Thoracic aorta (tissue), 2 donors: ENCODE data around the gene TEX261. TPM values are rescaled to one million over a fixed set of nuclear protein-coding genes. Genes with fewer than 3 reads are reported as not detected.
"Not testable (repeated sequence)": the region's sequence is repeated elsewhere in the genome, so short reads cannot be mapped to it uniquely, and the experiment has no call there.

Source experiments
- ATAC-seq: fragments of 150-250 bp; one replicate; pipeline ENCODE4 v1.8.0; 2017; ENCODE audit warnings: low read depth; ENCODE audit not compliant: insufficient number of reproducible peaks, low FRiP score
- DNase-seq: peaks from one replicate; pipeline ENCODE4 v3.0.0-alpha.2; 2020; ENCODE audit warnings: low spot score
- H3K27ac ChIP-seq, 2 donors: fragments of 200-600 bp; sonication (generic); 1 replicate in 1 of 2; 2 replicates in 1 of 2; pipeline ENCODE4 v1.5.1; 2016; ENCODE audit warnings: mild to moderate bottlenecking in 2 of 2, moderate library complexity in 2 of 2
- H3K27me3 ChIP-seq: fragments of 200-600 bp; sonication (generic); replicated peaks from 2 replicates; pipeline ENCODE4 v1.6.0; 2016; ENCODE audit warnings: mild to moderate bottlenecking; ENCODE audit not compliant: insufficient read depth
- H3K36me3 ChIP-seq: fragments of 200-600 bp; sonication (generic); one replicate; pipeline ENCODE4 v1.5.1; 2016
- H3K4me1 ChIP-seq, 2 donors: fragments of 200-600 bp; sonication (generic); 1 replicate in 1 of 2; 2 replicates in 1 of 2; pipeline versions ENCODE4 v1.5.1 to v1.6.0; 2016; ENCODE audit warnings: low read depth in 2 of 2, mild to moderate bottlenecking in 1 of 2; ENCODE audit not compliant: control insufficient read depth in 1 of 2
- H3K4me3 ChIP-seq: fragments of 200-600 bp; sonication (generic); 2 replicates; pipeline ENCODE4 v1.5.1; 2016; ENCODE audit warnings: mild to moderate bottlenecking
- H3K9me3 ChIP-seq: fragments of 200-600 bp; sonication (generic); 2 replicates; pipeline ENCODE4 v1.5.1; 2016
- CTCF ChIP-seq: fragments of 200-600 bp; sonication (generic); IDR thresholded peaks from one replicate; pipeline ENCODE4 v1.5.1; 2019; ENCODE audit warnings: antibody characterized with exemption
- total RNA-seq, 2 donors: library from RNA; depleted of rRNA; stranded (reverse); fragments of >200 nt; gene quantifications; one replicate each; pipeline versions ENCODE4 v1.1.0 to v1.2.3, GENCODE V29; 2016

The TEX261 gene
- total RNA-seq, 2 donors from 2014 or later, result 35.9 to 45.1 TPM

- H3K9me3 ChIP-seq, result no peaks in the 10 kb centered on the region
- H3K4me1 ChIP-seq, result peaks cover 0 to 7% of the 10 kb centered on the region in 2 donors
- no peak for TF ChIP-seq CTCF
- H3K36me3 ChIP-seq, result no peaks in the 10 kb centered on the region
- no peak overlapping the region for H3K27ac ChIP-seq
- ATAC-seq, result no peak
- no peak overlapping the region for H3K4me3 ChIP-seq
- no peaks in the 10 kb centered on the region for H3K27me3 ChIP-seq
- DNase-seq, result no peak
These were observed 6.9 kb upstream of the TEX261 start for GRCh38 chr2:71001592-71001927.

GRCh38 chr2:71000780-71001591, 6.3 kb upstream of the TEX261 start:
- DNase-seq, result no peak
- TF ChIP-seq CTCF, result peak; percentile 93
- peaks cover 0 to 7% of the 10 kb centered on the region in 2 donors for H3K4me1 ChIP-seq
- H3K9me3 ChIP-seq, result no peaks in the 10 kb centered on the region
- peak overlapping the region; percentile 48 for H3K4me3 ChIP-seq
- no peaks in the 10 kb centered on the region for H3K36me3 ChIP-seq
- ATAC-seq, result no peak
- no peaks in the 10 kb centered on the region for H3K27me3 ChIP-seq
- H3K27ac ChIP-seq, result no peak overlapping the region

GRCh38 chr2:70999931-71000330, 5.3 kb upstream of the TEX261 start:
- not testable (repeated sequence) for H3K27ac ChIP-seq, DNase-seq, H3K4me3 ChIP-seq, ATAC-seq, H3K36me3 ChIP-seq, H3K9me3 ChIP-seq, H3K27me3 ChIP-seq
- H3K4me1 ChIP-seq, result peaks cover 0 to 15% of the 10 kb centered on the region in 2 donors

- TF ChIP-seq CTCF, result no peak
- no peaks in the 10 kb centered on the region for H3K9me3 ChIP-seq
- no peak overlapping the region for H3K4me3 ChIP-seq
- no peak for ATAC-seq
- no peak for DNase-seq
- H3K36me3 ChIP-seq, result no peaks in the 10 kb centered on the region
- peaks cover 0 to 15% of the 10 kb centered on the region in 2 donors for H3K4me1 ChIP-seq
- no peaks in the 10 kb centered on the region for H3K27me3 ChIP-seq
- no peak overlapping the region for H3K27ac ChIP-seq
These were observed 4.7 kb upstream of the TEX261 start for GRCh38 chr2:70999362-70999761.

- not testable (repeated sequence) for H3K27me3 ChIP-seq, H3K9me3 ChIP-seq, H3K4me3 ChIP-seq, DNase-seq, H3K36me3 ChIP-seq, ATAC-seq, H3K27ac ChIP-seq
- H3K4me1 ChIP-seq, result peaks cover under 1 to 17% of the 10 kb centered on the region in 2 donors
These were observed 4.2 kb upstream of the TEX261 start for GRCh38 chr2:70998885-70999284.

- Histone ChIP-seq H3K36me3 (peaks cover 14% of the 10 kb centered on the region), H3K27ac (no peak overlapping the region), H3K4me3 (peak overlapping the region; percentile 94), H3K27me3 (no peaks in the 10 kb centered on the region), H3K4me1 (peaks cover 13 to 35% of the 10 kb centered on the region in 2 donors), H3K9me3 (no peaks in the 10 kb centered on the region)
- no peak for ATAC-seq
- TF ChIP-seq CTCF, result no peak
- no peak for DNase-seq
These were observed 705 bp upstream of the TEX261 start for GRCh38 chr2:70995426-70995729.
